ENCODE results near the gene CDK2AP2.
A peak's percentile ranks its signal among the peaks of the same experiment; 100 is the strongest.

- TF ChIP-seq PKNOX1 (IDR thresholded peaks at IDR 0.05), result peak; percentile 76
- TF ChIP-seq FOXM1 (IDR thresholded peaks at IDR 0.05; ENCODE audit: borderline replicate concordance), result no peak
- no peak for TF ChIP-seq CTBP1 (IDR thresholded peaks at IDR 0.05; ENCODE audit: borderline replicate concordance)
- no peak for TF ChIP-seq FOXA1 (IDR thresholded peaks at IDR 0.05)
- no peak for TF ChIP-seq L3MBTL2 (conservative IDR thresholded peaks at IDR 0.05)
- no peak for TF ChIP-seq SP1 (IDR thresholded peaks at IDR 0.05)
- no peak for TF ChIP-seq FOXK2 (IDR thresholded peaks at IDR 0.05)
- no peak for TF ChIP-seq BHLHE40 (IDR thresholded peaks at IDR 0.05; ENCODE audit: borderline replicate concordance)
- no peak for TF ChIP-seq NFRKB (IDR thresholded peaks at IDR 0.05)
Measured at GRCh38 chr11:67545280-67545679, 37.3 kb upstream of the CDK2AP2 start.

Data from HEK293T (cell line).